CD4-positive, alpha-beta T cell treated with Interleukin-15 for 1 hour (primary cell): ENCODE results near the gene KRTAP10-3.
"Not testable (repeated sequence)": the region's sequence is repeated elsewhere in the genome, so short reads cannot be mapped to it uniquely, and the experiment has no call there.

ENCODE experiments used
- DNase-seq: peaks from one replicate; pipeline ENCODE4 v3.0.0-alpha.2; 2020

KRTAP10-3 gene

GRCh38 chr21:44589586-44590305, 31.2 kb upstream of the KRTAP10-3 start:
- DNase-seq = no peak

GRCh38 chr21:44589094-44589493, 30.5 kb upstream of the KRTAP10-3 start:
- DNase-seq = no peak

DNA sequence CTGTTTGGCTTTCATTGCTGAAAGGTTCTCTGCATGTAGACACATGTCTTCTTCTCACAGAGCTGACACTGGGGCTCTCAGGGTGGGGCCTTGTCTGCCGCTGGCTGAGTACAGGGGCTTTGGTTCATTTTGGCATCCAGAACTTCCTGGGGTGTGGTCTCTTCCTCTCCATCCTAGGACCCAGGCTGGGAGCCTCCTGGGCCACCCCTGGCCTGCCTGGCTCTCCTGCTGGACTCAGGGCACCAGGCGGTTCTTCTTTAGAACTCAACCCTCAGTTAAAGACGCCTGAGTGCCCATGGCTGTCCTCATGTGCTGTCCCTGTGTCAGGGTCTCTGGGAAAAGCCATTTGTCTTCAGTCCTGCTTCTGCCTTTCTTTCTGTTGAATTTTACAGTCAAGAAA, 27.3 kb upstream of the KRTAP10-3 start:
- no peak for DNase-seq

DNA sequence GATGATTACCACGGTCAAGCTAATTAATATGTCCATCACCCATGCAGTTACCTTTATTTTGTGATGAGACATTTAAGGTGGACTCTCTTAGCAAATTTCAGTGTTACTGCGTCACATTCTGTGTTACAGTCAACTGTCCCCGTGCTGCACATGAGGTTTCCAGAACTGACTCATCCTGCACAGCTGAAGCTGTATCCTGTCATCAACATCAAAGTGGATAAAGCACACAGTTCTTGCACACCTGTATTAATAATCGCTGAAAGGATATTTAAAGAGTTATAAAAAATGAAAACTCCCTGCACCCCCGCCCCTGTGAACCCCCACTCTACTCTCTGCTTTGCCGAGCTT, 25.2 kb upstream of the KRTAP10-3 start:
- DNase-seq = no peak

DNA sequence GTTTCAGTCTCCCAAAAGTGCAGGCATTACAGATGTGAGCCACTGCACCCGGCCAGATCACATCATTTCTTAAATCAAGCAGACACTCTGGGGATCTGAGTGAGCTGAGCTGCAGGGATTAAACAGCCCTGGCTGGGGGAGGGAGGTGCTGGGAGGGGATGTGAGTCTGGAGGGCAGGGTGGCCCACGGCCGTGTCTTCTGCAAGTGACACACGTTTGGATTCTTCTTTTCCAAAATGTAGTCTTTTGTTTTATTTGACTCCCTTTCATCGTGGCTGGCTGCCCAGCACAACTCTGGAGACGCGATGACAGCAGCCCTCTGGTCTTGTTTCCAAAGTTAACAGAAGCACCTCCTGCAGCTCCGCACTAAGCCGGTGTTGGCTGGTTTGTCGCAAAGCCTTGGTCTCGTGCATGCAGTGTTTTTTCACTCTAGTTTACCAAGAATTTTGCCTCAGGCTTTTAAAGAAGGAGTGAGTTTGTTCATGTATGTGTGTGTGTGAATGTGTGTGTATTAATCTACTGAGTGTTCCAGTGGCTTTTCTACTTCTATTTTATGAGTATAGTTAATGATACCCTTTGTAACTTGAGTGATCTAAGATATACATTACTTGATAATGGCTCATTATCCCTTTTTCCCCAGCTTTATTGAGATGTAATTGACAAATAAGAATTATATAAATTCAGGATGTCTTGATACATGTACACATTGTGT, 24.6 kb upstream of the KRTAP10-3 start:
- no peak for DNase-seq

DNA sequence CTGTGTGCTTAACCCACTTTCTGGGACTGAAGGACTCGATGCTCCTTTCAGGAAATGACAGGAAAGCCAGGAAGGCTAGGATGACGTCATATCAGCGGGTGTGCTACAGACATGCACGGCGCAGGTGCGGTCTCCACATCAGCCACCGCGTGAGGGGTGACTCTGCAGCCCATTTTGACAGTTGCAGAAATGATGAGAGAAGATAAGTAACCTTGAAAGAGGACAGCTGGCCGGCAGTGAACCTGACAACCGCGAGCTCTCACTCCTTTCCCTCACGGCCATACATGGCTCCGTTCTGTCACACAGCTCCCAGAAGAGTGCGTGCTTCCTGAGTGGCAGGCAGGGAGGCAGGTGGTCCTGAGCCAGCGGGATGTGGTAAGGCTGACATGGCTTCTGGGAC, 23.5 kb upstream of the KRTAP10-3 start:
- DNase-seq = no peak

DNA sequence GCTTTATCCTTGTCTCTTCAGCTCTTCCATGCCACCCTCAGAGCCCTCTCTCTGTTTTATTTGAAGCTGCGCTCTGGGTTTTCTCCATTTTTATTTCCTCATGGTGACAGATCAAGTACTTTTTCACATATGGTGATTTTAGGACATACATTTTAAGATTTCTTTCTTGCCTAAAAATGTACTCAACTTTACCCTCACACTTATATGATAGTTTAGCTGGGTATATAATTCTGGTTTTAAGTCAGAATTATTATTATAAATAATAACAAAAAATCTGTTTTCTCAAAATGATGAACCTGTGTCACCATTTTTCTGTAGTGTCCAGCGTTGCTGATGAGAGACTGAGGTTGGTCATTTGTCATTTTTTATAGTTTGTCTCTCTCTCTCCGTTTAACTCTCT, 22.6 kb upstream of the KRTAP10-3 start:
- DNase-seq = no peak

- DNase-seq = not testable (repeated sequence)
These were observed 21.7 kb upstream of the KRTAP10-3 start, which contains the start of gene KRTAP10-5 for GRCh38 chr21:44580231-44580821. Gene KRTAP10-5 (minus strand): TSS chr21:44580604. CDS start chr21:44580578, 26 bp downstream.

DNA sequence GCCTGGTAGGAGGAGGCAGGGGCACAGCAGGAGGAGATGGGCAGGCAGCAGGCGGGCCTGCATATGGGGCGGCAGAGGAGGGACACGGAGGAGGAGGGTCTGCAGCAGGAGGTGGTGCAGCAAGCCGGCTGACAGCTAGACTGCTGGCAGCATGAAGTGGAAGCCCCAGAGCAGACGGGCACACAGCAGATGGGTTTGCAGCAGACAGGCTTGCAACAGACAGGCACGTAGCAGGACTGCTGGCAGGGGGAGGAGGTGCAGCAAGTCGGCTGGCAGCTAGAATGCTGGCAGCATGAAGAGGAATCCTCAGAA, 21.2 kb upstream of the KRTAP10-3 start:
- DNase-seq = no peak

DNA sequence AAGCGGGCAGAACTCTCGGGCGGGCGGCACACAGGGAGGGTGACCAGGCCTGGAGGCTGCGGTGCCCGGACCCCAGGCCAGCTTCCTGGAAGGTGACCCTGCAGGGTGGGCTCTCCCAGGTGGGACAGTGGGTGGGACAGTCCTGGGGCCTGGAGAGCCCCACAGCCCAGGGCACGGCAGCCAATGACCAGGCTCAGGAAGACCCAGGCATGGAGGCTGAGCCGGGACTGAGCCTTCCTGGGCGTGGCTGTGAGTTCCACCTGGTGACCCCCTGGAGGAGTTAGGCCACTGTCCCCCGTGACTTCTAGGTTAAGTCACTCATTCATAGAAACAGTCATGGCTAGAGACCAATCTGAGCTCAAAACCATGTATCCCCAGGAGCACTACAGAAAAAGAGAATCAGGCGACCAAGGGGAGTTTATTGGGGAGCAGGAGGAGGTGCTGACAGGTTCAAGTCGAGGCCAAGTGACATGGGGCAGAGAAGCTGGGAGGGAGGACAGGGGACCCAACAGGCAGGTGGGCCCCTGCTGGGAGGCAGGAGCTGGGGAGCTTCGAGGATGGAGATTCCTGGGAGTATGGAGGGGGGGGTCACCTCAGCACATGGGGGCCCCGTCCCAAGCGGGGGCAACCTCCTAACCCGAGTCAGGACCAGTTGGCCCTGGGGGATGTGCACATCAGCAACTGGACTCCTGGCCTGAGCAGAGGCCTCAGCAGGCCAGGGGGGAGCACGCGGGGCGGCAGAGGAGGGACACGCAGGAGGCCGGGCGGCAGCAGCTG, 20.6 kb upstream of the KRTAP10-3 start:
- no peak for DNase-seq

GRCh38 chr21:44578371-44579055, 19.9 kb upstream of the KRTAP10-3 start:
- no peak for DNase-seq

DNA sequence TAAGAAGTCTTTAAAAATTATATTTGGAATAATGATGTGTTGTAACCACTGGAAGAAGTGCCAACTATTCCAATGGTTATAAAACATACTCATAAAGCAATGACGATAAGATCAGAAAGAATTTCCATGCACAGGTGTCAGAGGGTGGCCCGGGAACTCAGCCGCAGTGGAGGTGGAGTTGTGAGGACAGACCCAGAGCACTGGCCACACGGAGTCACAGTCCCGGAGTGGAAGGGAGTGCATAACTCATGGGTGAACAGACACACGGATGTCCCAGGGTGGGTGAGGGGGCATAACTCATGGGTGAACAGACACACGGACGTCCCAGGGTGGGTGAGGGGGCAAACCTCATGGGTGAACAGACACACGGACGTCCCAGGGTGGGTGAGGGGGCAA, 17.4 kb upstream of the KRTAP10-3 start:
- DNase-seq = no peak

- DNase-seq = no peak
These were observed 16.9 kb upstream of the KRTAP10-3 start for GRCh38 chr21:44575307-44576024.

GRCh38 chr21:44574457-44575306, 16.1 kb upstream of the KRTAP10-3 start:
- DNase-seq = no peak

- not testable (repeated sequence) for DNase-seq
These were observed 15.2 kb upstream of the KRTAP10-3 start, which contains the start of gene KRTAP10-4 for GRCh38 chr21:44573630-44574456. Gene KRTAP10-4 (plus strand): TSS chr21:44573729. CDS start chr21:44573759, 30 bp downstream.

- DNase-seq = no peak
These were observed 14.5 kb upstream of the KRTAP10-3 start for GRCh38 chr21:44572959-44573583.

- DNase-seq = no peak
These were observed 13.5 kb upstream of the KRTAP10-3 start for GRCh38 chr21:44571844-44572782.

GRCh38 chr21:44571296-44571695, 12.7 kb upstream of the KRTAP10-3 start:
- DNase-seq = no peak
